Neural cell (in vitro differentiated cells): ENCODE data around the gene BRCA2.

ENCODE experiments used
- EP300 ChIP-seq: fragments of 450-650 bp; conservative IDR thresholded peaks from 2 replicates; pipeline ENCODE4 v1.6.1; 2014; ENCODE audit warnings: antibody characterized with exemption, mild to moderate bottlenecking, moderate library complexity; ENCODE audit not compliant: poor library complexity, severe bottlenecking
- POLR2AphosphoS5 ChIP-seq: IDR thresholded peaks from 2 replicates; pipeline ENCODE4 v1.6.1; 2012
- SMC3 ChIP-seq: fragments of 450-650 bp; conservative IDR thresholded peaks from 2 replicates; pipeline ENCODE4 v1.6.1; 2014; ENCODE audit warnings: antibody characterized with exemption, mild to moderate bottlenecking, moderate library complexity; ENCODE audit not compliant: poor library complexity
- TAF1 ChIP-seq: IDR thresholded peaks from 2 replicates; pipeline ENCODE4 v1.6.1; 2012; ENCODE audit warnings: low read depth
- TF ChIP-seq, protein P1 (sequence below): fragments of 450-650 bp; IDR thresholded peaks from 2 replicates; pipeline ENCODE4 v1.5.1; 2014; ENCODE audit warnings: antibody characterized with exemption, mild to moderate bottlenecking, moderate library complexity; ENCODE audit not compliant: poor library complexity, severe bottlenecking
- TF ChIP-seq, protein P2 (sequence below): IDR thresholded peaks from 2 replicates; pipeline ENCODE4 v1.6.1; 2012; ENCODE audit warnings: borderline replicate concordance

DNA sequence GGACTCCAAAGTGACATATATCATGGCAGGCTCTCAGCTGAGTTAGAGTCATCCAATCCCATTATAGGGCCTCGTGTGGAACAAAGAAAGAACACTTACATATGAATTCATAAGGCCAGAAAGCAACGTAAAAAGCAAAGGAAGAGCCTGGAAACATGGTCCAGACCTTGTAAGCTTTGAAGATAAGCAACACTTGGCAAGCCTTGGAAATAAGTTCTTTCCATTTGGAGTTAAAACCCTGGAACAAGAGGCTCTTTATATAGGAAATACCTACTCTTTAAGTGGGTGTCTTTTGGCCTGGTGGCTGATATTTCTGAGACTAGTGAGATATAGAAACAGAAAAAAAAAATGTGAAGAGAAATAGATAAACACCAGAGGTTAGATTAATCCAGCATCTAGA is 49.6 kb upstream of the BRCA2 start:
- TF ChIP-seq, protein P1, sequence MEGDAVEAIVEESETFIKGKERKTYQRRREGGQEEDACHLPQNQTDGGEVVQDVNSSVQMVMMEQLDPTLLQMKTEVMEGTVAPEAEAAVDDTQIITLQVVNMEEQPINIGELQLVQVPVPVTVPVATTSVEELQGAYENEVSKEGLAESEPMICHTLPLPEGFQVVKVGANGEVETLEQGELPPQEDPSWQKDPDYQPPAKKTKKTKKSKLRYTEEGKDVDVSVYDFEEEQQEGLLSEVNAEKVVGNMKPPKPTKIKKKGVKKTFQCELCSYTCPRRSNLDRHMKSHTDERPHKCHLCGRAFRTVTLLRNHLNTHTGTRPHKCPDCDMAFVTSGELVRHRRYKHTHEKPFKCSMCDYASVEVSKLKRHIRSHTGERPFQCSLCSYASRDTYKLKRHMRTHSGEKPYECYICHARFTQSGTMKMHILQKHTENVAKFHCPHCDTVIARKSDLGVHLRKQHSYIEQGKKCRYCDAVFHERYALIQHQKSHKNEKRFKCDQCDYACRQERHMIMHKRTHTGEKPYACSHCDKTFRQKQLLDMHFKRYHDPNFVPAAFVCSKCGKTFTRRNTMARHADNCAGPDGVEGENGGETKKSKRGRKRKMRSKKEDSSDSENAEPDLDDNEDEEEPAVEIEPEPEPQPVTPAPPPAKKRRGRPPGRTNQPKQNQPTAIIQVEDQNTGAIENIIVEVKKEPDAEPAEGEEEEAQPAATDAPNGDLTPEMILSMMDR: no peak
- TF ChIP-seq EP300 (no peak), SMC3 (no peak), POLR2AphosphoS5 (no peak), TAF1 (no peak)
- TF ChIP-seq, protein P2, sequence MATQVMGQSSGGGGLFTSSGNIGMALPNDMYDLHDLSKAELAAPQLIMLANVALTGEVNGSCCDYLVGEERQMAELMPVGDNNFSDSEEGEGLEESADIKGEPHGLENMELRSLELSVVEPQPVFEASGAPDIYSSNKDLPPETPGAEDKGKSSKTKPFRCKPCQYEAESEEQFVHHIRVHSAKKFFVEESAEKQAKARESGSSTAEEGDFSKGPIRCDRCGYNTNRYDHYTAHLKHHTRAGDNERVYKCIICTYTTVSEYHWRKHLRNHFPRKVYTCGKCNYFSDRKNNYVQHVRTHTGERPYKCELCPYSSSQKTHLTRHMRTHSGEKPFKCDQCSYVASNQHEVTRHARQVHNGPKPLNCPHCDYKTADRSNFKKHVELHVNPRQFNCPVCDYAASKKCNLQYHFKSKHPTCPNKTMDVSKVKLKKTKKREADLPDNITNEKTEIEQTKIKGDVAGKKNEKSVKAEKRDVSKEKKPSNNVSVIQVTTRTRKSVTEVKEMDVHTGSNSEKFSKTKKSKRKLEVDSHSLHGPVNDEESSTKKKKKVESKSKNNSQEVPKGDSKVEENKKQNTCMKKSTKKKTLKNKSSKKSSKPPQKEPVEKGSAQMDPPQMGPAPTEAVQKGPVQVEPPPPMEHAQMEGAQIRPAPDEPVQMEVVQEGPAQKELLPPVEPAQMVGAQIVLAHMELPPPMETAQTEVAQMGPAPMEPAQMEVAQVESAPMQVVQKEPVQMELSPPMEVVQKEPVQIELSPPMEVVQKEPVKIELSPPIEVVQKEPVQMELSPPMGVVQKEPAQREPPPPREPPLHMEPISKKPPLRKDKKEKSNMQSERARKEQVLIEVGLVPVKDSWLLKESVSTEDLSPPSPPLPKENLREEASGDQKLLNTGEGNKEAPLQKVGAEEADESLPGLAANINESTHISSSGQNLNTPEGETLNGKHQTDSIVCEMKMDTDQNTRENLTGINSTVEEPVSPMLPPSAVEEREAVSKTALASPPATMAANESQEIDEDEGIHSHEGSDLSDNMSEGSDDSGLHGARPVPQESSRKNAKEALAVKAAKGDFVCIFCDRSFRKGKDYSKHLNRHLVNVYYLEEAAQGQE: no peak
